ENCODE measurements around the gene PIP5K1B.

DNA sequence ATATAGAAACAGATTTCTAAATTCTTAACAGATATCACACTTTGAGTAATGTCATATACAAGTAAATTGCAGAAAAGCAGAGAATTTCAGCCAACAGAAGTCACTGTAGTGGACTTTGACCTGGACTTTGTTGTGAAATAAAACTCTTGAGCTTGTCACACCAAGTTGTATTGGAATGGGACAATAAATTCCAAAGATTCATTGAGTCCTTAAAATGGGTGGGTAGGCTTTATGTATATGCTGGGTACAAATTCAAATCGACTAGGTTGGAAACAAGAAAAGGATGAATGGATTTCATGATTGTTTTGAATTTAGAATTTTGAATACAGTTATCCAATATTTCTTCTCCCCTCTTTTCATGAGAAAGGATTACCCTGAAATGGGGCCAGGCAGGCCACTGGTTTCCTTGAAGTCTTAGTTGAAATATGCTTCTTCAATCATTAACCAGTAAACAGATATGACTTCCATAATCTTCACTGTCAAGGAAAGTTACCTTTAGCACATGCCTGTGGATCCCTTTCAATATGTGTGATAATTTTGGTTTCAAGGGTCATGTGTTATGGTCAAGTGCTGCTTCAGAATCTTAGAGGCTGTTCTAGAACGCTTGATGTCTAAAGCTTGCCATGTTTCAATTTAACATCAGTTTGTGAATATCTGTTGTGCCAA lies 25.7 kb downstream of the PIP5K1B start:
- TF ChIP-seq POLR2AphosphoS5 (IDR thresholded peaks at IDR 0.05; ENCODE audit: low read depth, low read length) (no peak), TAF1 (IDR thresholded peaks at IDR 0.05; ENCODE audit: borderline replicate concordance, low read depth, low read length) (no peak), POLR2A (IDR thresholded peaks at IDR 0.05; ENCODE audit: low read depth, low read length) (no peak)
